GM21515 (cell line): ENCODE results near the gene RERE.
"Not testable (repeated sequence)": the region's sequence is repeated elsewhere in the genome, so short reads cannot be mapped to it uniquely, and the experiment has no call there.

Experiments used
- ATAC-seq: cut with Tn5 transposase; IDR thresholded peaks from one replicate; pipeline ENCODE4 v1.9.1; 2021; ENCODE audit not compliant: unreplicated experiment

The RERE gene

GRCh38 chr1:8698012-8698630 lies 119.3 kb downstream of the RERE start:
- no peak for ATAC-seq

GRCh38 chr1:8695442-8695841 lies 122.0 kb downstream of the RERE start:
- ATAC-seq, result not testable (repeated sequence)

- no peak for ATAC-seq
Observed at GRCh38 chr1:8693107-8693506, 124.3 kb downstream of the RERE start.

- no peak for ATAC-seq
Observed at GRCh38 chr1:8691662-8692061, 125.8 kb downstream of the RERE start.

- ATAC-seq, result no peak
Observed at GRCh38 chr1:8690253-8690525, 127.3 kb downstream of the RERE start.

- no peak for ATAC-seq
Observed at GRCh38 chr1:8689431-8690252, 127.8 kb downstream of the RERE start.

- ATAC-seq, result no peak
Observed at GRCh38 chr1:8687538-8687937, 129.9 kb downstream of the RERE start.

- no peak for ATAC-seq
Observed at GRCh38 chr1:8687039-8687438, 130.4 kb downstream of the RERE start.

- ATAC-seq, result no peak
Observed at GRCh38 chr1:8685463-8685862, 132.0 kb downstream of the RERE start.

GRCh38 chr1:8684590-8684989 lies 132.8 kb downstream of the RERE start:
- no peak for ATAC-seq

GRCh38 chr1:8682573-8682972 lies 134.9 kb downstream of the RERE start:
- ATAC-seq, result no peak

GRCh38 chr1:8681911-8682310 lies 135.5 kb downstream of the RERE start:
- ATAC-seq, result no peak

GRCh38 chr1:8680664-8681650 lies 136.5 kb downstream of the RERE start:
- no peak for ATAC-seq

- ATAC-seq, result no peak
Observed at GRCh38 chr1:8679929-8680663, 137.3 kb downstream of the RERE start.

GRCh38 chr1:8679395-8679800 lies 138.0 kb downstream of the RERE start:
- ATAC-seq, result no peak

- no peak for ATAC-seq
Observed at GRCh38 chr1:8678673-8679394, 138.6 kb downstream of the RERE start.

- no peak for ATAC-seq
Observed at GRCh38 chr1:8677782-8678181, 139.7 kb downstream of the RERE start.

GRCh38 chr1:8676813-8677212 lies 140.6 kb downstream of the RERE start:
- no peak for ATAC-seq

GRCh38 chr1:8676072-8676471 lies 141.4 kb downstream of the RERE start:
- ATAC-seq, result no peak

GRCh38 chr1:8674912-8675311 lies 142.5 kb downstream of the RERE start:
- ATAC-seq, result no peak
